GM23338 (cell line): ENCODE measurements around the gene LONRF3. TPM values are rescaled to one million over a fixed set of nuclear protein-coding genes. Genes with fewer than 3 reads are reported as not detected.
A peak's percentile ranks its signal among the peaks of the same experiment; 100 is the strongest.

Experiments used
- ATAC-seq: fragments of 200-7000 bp; cut with Tn5 transposase; 3 replicates; pipeline ENCODE4 v1.9.1; 2020
- DNase-seq: peaks from one replicate; pipeline ENCODE4 v3.0.0-alpha.2; 2015; ENCODE audit warnings: low spot score
- H2AFZ ChIP-seq: fragments of 200-600 bp; sonication (generic); 2 replicates; pipeline ENCODE4 v1.8.0; 2016; ENCODE audit warnings: antibody characterized with exemption, mild to moderate bottlenecking, moderate library complexity
- H3F3A ChIP-seq: fragments of 200-600 bp; sonication (generic); replicated peaks from 2 replicates; pipeline ENCODE4 v1.8.0; 2017; ENCODE audit warnings: antibody characterized with exemption, mixed run types, low read depth
- H3K27ac ChIP-seq: fragments of 200-600 bp; sonication (generic); 2 replicates; pipeline ENCODE4 v1.6.1; 2016; ENCODE audit warnings: low read depth
- H3K27me3 ChIP-seq: fragments of 200-600 bp; sonication (generic); 2 replicates; pipeline ENCODE4 v1.8.0; 2016; ENCODE audit warnings: mild to moderate bottlenecking, mixed run types, moderate library complexity; ENCODE audit not compliant: insufficient read depth
- H3K36me3 ChIP-seq: fragments of 200-600 bp; sonication (generic); 2 replicates; pipeline ENCODE4 v1.8.0; 2016; ENCODE audit warnings: mild to moderate bottlenecking; ENCODE audit not compliant: insufficient read depth
- H3K4me1 ChIP-seq: fragments of 200-600 bp; sonication (generic); 2 replicates; pipeline ENCODE4 v1.8.0; 2016; ENCODE audit warnings: mild to moderate bottlenecking, moderate library complexity; ENCODE audit not compliant: insufficient read depth
- H3K4me2 ChIP-seq: fragments of 200-600 bp; sonication (generic); 2 replicates; pipeline ENCODE4 v1.7.1; 2017; ENCODE audit warnings: mixed run types
- H3K4me3 ChIP-seq: fragments of 200-600 bp; sonication (generic); 2 replicates; pipeline ENCODE4 v1.6.1; 2016; ENCODE audit warnings: mixed run types
- H3K79me2 ChIP-seq: fragments of 200-600 bp; sonication (generic); replicated peaks from 2 replicates; pipeline ENCODE4 v1.8.0; 2017; ENCODE audit warnings: mild to moderate bottlenecking; ENCODE audit not compliant: insufficient read depth
- H3K9me2 ChIP-seq: fragments of 200-600 bp; sonication (generic); 2 replicates; pipeline ENCODE4 v1.8.0; 2017; ENCODE audit not compliant: insufficient read depth
- H4K20me1 ChIP-seq: fragments of 200-600 bp; sonication (generic); replicated peaks from 2 replicates; pipeline ENCODE4 v1.8.0; 2017; ENCODE audit warnings: mild to moderate bottlenecking; ENCODE audit not compliant: insufficient read depth
- H3K27ac Mint-ChIP-seq: 2 replicates; pipeline ENCODE4 v1.8.0; 2020; ENCODE audit warnings: inconsistent platforms, mild to moderate bottlenecking, moderate library complexity, mixed read lengths
- H3K27me3 Mint-ChIP-seq: 3 replicates; pipeline ENCODE4 v1.8.0; 2022; ENCODE audit warnings: low read depth, mild to moderate bottlenecking, moderate library complexity, mixed read lengths, inconsistent platforms; ENCODE audit not compliant: insufficient read depth, poor library complexity
- H3K36me3 Mint-ChIP-seq: 3 replicates; pipeline ENCODE4 v1.8.0; 2021; ENCODE audit warnings: low read depth, mild to moderate bottlenecking, inconsistent platforms, moderate library complexity, mixed read lengths
- H3K4me1 Mint-ChIP-seq: 3 replicates; pipeline ENCODE4 v1.8.0; 2020; ENCODE audit warnings: mild to moderate bottlenecking, inconsistent platforms, mixed read lengths
- H3K4me3 Mint-ChIP-seq: 3 replicates; pipeline ENCODE4 v1.8.0; 2021; ENCODE audit warnings: moderate library complexity, mild to moderate bottlenecking, inconsistent platforms, mixed read lengths
- H3K9me3 Mint-ChIP-seq: 3 replicates; pipeline ENCODE4 v1.8.0; 2020; ENCODE audit warnings: moderate library complexity, mild to moderate bottlenecking, inconsistent platforms, mixed read lengths
- EZH2phosphoT487 ChIP-seq: fragments of 200-600 bp; sonication (generic); IDR thresholded peaks from one replicate; pipeline ENCODE4 v1.8.1; 2018; ENCODE audit warnings: antibody characterized with exemption; ENCODE audit not compliant: unreplicated experiment
- polyA plus RNA-seq: library from polyadenylated mRNA; unstranded; fragments of >200 nt; fragmentation: Nextera tagmentation; extraction: Ambion mirVana; gene quantifications from 2 replicates; pipeline ENCODE4 v1.2.1, GENCODE V29; 2016
- total RNA-seq: library from RNA; depleted of rRNA; stranded (reverse); fragments of >200 nt; shearing (Covaris generic); gene quantifications from 2 replicates; pipeline ENCODE4 v1.2.3, GENCODE V29; 2014; rRNA removed
- TF ChIP-seq, protein P1 (sequence below), 2 experiments: fragments of 200-600 bp in 1 of 2; sonication (generic) in 1 of 2; conservative IDR thresholded peaks; 2 replicates each; pipeline versions ENCODE4 v1.5.1 to v1.6.1; 2016 to 2017; ENCODE audit warnings: antibody characterized with exemption in 2 of 2, low read depth in 2 of 2, mild to moderate bottlenecking in 2 of 2, moderate library complexity in 1 of 2

LONRF3 gene
- total and polyA plus RNA-seq, 2 experiments from 2014 or later = 0.10 TPM; not detected in 1

DNA sequence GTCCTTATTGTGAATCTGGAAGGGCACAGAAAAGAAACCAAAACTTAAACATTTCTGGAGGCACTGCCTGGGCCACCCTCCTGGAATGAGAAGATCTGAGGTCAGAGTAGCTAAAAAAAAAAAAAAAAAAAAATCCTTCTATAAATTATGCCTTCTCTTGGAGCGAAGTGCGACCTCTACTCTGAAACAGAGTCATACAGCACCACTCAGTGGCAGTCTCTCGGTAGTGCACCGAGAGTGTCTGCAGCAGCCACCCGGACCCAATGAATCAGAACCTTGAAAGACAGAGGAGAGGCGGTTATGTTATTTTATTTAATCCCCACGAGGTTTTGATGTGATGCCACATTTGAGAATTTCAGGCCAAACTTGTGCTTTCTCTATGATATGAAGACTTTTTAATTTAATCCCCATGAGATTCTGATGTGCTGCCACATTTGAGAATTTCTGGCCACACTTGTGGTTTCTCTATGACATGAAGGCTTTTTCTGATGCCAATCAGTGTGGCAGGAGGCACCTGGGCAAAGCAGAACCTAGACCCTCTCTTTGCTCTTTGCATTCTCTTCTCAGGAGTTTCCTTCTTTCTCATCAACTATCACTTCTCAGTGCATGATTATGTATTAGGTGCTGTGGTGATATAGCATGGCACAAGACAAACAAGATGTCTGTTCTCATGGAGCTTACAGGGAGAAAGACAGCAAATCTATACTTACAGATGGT is 92.8 kb downstream of the LONRF3 start:
- Histone ChIP-seq H3K9me2 (no peaks in the 10 kb centered on the region), H3K27me3 (no peaks in the 10 kb centered on the region), H3K4me2 (no peak overlapping the region), H3K36me3 (no peaks in the 10 kb centered on the region), H3K4me1 (peaks cover 9% of the 10 kb centered on the region; the same call in 1 of the 2 replicates), H4K20me1 (no peaks in the 10 kb centered on the region), H3F3A (no peaks in the 10 kb centered on the region), H3K4me3 (no peak overlapping the region), H3K27ac (no peak overlapping the region), H2AFZ (no peak overlapping the region), H3K79me2 (no peaks in the 10 kb centered on the region)
- H3K36me3 Mint-ChIP-seq = no peaks in the 10 kb centered on the region
- H3K27ac Mint-ChIP-seq = no peak overlapping the region
- no peaks in the 10 kb centered on the region for H3K27me3 Mint-ChIP-seq
- no peaks in the 10 kb centered on the region; the same call in 2 of the 3 replicates for H3K9me3 Mint-ChIP-seq
- ATAC-seq = peak; percentile 78
- peaks cover 7% of the 10 kb centered on the region; the same call in 2 of the 3 replicates for H3K4me1 Mint-ChIP-seq
- TF ChIP-seq, protein P1, sequence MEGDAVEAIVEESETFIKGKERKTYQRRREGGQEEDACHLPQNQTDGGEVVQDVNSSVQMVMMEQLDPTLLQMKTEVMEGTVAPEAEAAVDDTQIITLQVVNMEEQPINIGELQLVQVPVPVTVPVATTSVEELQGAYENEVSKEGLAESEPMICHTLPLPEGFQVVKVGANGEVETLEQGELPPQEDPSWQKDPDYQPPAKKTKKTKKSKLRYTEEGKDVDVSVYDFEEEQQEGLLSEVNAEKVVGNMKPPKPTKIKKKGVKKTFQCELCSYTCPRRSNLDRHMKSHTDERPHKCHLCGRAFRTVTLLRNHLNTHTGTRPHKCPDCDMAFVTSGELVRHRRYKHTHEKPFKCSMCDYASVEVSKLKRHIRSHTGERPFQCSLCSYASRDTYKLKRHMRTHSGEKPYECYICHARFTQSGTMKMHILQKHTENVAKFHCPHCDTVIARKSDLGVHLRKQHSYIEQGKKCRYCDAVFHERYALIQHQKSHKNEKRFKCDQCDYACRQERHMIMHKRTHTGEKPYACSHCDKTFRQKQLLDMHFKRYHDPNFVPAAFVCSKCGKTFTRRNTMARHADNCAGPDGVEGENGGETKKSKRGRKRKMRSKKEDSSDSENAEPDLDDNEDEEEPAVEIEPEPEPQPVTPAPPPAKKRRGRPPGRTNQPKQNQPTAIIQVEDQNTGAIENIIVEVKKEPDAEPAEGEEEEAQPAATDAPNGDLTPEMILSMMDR (conservative IDR thresholded peaks at IDR 0.05; ENCODE audit: low read depth in 2 of 2) = peak; percentile 64 to 75
- TF ChIP-seq EZH2phosphoT487 = no peak
- DNase-seq = peak; percentile 64
- H3K4me3 Mint-ChIP-seq = no peak overlapping the region

Other genes starting within 250 kb of the LONRF3 start
- 6.6 and 7.0 TPM in 2 replicates for gene IL13RA1, start 247.0 kb upstream of the LONRF3 start, total RNA-seq
- 2.7 and 3.2 TPM in 2 replicates for gene IL13RA1, start 247.0 kb upstream of the LONRF3 start, polyA plus RNA-seq
- gene ZCCHC12, start 150.8 kb upstream of the LONRF3 start, total RNA-seq = 0.08 and 0.38 TPM in 2 replicates
- 0.32 and 0.70 TPM in 2 replicates for gene ZCCHC12, start 150.8 kb upstream of the LONRF3 start, polyA plus RNA-seq
- gene CT47C1, start 98.4 kb downstream of the LONRF3 start, total RNA-seq = not detected in 2 replicates
- gene CT47C1, start 98.4 kb downstream of the LONRF3 start, polyA plus RNA-seq = not detected in 2 replicates
- gene KIAA1210, start 153.2 kb downstream of the LONRF3 start, total RNA-seq = not detected in 2 replicates
- gene KIAA1210, start 153.2 kb downstream of the LONRF3 start, polyA plus RNA-seq = not detected in 2 replicates